ENCODE data around the gene PCDHA1.
"Not testable (repeated sequence)": the region's sequence is repeated elsewhere in the genome, so short reads cannot be mapped to it uniquely, and the experiment has no call there.

Gene PCDHA1

DNA sequence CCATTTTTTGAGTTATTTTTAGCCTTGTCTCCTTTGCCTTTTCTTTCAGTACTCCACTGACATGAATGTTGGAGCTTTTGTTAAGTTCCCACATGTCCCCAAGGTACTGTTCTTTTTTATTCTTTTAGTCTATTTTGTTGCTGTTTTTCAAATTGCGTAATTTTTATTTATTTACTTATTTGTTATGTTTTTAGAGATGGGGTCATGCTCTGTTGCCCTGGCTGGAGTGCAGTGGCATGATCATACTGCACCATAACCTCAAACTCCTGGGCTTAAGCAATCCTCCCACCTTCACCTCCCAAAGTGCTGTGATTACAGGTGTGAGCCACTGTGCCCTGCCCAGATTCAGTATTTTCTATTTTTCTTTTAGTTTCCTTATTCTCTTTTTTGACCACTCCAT, 5.4 kb upstream of the PCDHA1 start:
- no peak for DNase-seq (ENCODE audit: low read depth)
- no peak overlapping the region for H3K4me3 ChIP-seq (ENCODE audit: low read depth, low read length)
- TF ChIP-seq CTCF (IDR thresholded peaks at IDR 0.05; ENCODE audit: insufficient read depth, low read depth, low read length, missing control alignments), result no peak

GRCh38 chr5:140787422-140787821, 1.5 kb downstream of the PCDHA1 start:
- not testable (repeated sequence) for H3K4me3 ChIP-seq (ENCODE audit: low read depth, low read length); DNase-seq (ENCODE audit: low read depth)

DNA sequence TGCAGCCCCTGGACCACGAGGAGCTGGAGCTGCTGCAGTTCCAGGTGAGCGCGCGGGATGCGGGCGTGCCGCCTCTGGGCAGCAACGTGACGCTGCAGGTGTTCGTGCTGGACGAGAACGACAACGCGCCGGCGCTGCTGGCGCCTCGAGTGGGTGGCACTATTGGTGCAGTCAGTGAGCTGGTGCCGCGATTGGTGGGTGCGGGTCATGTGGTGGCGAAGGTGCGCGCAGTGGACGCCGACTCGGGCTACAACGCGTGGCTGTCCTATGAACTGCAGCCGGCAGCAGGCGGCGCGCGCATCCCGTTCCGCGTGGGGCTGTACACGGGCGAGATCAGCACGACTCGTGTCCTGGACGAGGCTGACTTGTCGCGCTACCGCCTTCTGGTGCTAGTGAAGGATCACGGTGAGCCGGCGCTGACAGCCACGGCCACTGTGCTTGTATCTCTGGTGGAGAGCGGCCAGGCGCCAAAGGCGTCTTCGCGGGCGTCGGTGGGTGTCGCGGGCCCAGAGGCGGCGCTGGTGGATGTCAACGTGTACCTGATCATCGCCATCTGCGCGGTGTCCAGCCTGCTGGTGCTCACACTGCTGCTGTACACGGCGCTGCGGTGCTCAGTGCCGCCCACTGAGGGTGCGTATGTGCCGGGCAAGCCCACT, 2.0 kb downstream of the PCDHA1 start:
- H3K4me3 ChIP-seq (ENCODE audit: low read depth, low read length); DNase-seq (ENCODE audit: low read depth): not testable (repeated sequence)

- no peak for DNase-seq (ENCODE audit: low read depth)
- no peak for TF ChIP-seq CTCF (IDR thresholded peaks at IDR 0.05; ENCODE audit: insufficient read depth, low read depth, low read length, missing control alignments)
- no peak overlapping the region for H3K4me3 ChIP-seq (ENCODE audit: low read depth, low read length)
Measured at GRCh38 chr5:140791089-140791488, 5.1 kb downstream of the PCDHA1 start.

DNA sequence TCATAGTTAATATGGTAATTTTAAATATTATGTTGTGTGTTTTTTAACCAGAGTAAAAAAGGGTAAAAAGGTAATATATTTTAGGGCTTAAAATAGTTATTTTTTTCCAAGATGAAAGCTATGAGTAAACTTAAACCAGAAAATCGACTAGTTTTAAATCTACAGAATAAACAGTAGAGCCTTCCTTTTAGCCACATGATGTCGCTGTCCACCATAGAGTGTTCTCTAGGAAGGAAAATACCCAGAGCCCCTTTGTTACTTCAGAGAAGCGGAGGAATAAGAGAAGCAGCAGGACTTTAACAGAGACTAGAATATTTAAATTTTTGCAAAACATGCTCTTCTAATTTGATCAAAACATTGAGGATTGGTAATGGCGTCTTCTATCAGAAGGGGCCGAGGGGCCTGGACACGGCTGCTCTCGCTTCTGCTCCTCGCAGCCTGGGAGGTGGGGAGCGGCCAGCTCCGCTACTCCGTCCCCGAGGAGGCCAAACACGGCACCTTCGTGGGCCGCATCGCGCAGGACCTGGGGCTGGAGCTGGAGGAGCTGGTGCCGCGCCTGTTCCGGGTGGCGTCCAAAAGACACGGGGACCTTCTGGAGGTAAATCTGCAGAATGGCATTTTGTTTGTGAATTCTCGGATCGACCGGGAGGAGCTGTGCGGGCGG, 8.8 kb downstream of the PCDHA1 start, which contains the start of gene PCDHA2:
TSS of gene PCDHA2 (plus strand) at position 258 of the 664 bp plus-strand sequence.
- no peak for DNase-seq (ENCODE audit: low read depth)
- no peak for TF ChIP-seq CTCF (IDR thresholded peaks at IDR 0.05; ENCODE audit: insufficient read depth, low read depth, low read length, missing control alignments)
- H3K4me3 ChIP-seq (ENCODE audit: low read depth, low read length), result no peak within 1 kb of the TSS

DNA sequence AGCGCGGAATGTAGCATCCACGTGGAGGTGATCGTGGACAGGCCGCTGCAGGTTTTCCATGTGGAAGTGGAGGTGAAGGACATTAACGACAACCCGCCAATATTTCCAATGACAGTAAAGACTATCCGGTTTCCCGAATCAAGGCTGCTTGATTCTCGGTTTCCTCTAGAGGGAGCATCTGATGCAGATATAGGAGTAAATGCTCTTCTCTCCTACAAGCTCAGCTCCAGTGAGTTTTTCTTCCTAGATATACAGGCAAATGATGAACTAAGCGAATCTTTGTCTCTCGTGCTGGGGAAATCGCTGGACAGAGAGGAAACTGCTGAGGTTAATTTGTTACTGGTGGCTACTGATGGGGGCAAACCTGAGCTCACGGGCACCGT, 9.3 kb downstream of the PCDHA1 start:
- no peak for TF ChIP-seq CTCF (IDR thresholded peaks at IDR 0.05; ENCODE audit: insufficient read depth, low read depth, low read length, missing control alignments)
- no peak overlapping the region for H3K4me3 ChIP-seq (ENCODE audit: low read depth, low read length)
- DNase-seq (ENCODE audit: low read depth), result no peak

DNA sequence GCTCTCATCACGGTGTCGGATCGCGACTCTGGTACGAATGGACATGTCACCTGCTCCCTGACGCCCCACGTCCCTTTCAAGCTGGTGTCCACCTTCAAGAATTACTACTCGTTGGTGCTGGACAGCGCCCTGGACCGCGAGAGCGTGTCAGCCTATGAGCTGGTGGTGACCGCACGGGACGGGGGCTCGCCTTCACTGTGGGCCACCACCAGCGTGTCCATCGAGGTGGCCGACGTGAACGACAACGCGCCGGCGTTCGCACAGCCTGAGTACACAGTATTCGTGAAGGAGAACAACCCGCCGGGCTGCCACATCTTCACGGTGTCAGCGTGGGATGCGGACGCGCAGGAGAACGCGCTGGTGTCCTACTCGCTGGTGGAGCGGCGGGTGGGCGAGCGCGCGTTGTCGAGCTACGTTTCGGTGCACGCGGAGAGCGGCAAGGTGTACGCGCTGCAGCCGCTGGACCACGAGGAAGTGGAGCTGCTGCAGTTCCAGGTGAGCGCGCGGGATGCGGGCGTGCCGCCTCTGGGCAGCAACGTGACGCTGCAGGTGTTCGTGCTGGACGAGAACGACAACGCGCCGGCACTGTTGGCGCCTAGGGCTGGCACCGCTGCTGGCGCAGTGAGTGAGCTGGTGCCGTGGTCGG, 10.3 kb downstream of the PCDHA1 start:
- not testable (repeated sequence) for DNase-seq (ENCODE audit: low read depth); H3K4me3 ChIP-seq (ENCODE audit: low read depth, low read length)

DNA sequence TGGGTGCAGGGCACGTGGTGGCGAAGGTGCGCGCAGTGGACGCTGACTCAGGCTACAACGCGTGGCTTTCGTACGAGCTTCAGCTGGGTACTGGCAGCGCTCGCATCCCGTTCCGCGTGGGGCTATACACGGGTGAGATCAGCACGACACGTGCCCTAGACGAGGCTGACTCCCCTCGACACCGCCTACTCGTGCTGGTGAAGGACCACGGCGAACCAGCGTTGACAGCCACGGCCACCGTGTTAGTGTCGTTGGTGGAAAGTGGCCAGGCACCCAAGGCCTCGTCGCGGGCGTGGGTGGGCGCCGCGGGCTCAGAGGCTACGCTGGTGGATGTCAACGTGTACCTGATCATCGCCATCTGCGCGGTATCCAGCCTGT, 10.8 kb downstream of the PCDHA1 start:
- DNase-seq (ENCODE audit: low read depth), result no peak
- H3K4me3 ChIP-seq (ENCODE audit: low read depth, low read length), result no peak overlapping the region
- TF ChIP-seq CTCF (IDR thresholded peaks at IDR 0.05; ENCODE audit: insufficient read depth, low read depth, low read length, missing control alignments), result no peak
